GM10266 (cell line): Measurements from ENCODE around the gene SREBF2.

ENCODE experiments used
- DNase-seq: peaks from one replicate; pipeline ENCODE4 v3.0.0; 2012; ENCODE audit errors: extremely low spot score
- CTCF ChIP-seq: IDR thresholded peaks from 2 replicates; pipeline ENCODE4 v1.5.1; 2012; ENCODE audit warnings: mild to moderate bottlenecking, low read depth; ENCODE audit not compliant: control insufficient read depth, insufficient read depth; ENCODE audit errors: missing control alignments

Gene SREBF2

GRCh38 chr22:41934284-41935014 is 101.5 kb downstream of the SREBF2 start:
- no peak for DNase-seq
- no peak for TF ChIP-seq CTCF

GRCh38 chr22:41935015-41935351 is 102.1 kb downstream of the SREBF2 start:
- no peak for TF ChIP-seq CTCF
- no peak for DNase-seq

- no peak for TF ChIP-seq CTCF
- DNase-seq = no peak
Observed at GRCh38 chr22:41935509-41935908, 102.6 kb downstream of the SREBF2 start.

GRCh38 chr22:41936894-41937169 is 103.9 kb downstream of the SREBF2 start:
- TF ChIP-seq CTCF = no peak
- DNase-seq = no peak

- peak; percentile 79 for DNase-seq
- no peak for TF ChIP-seq CTCF
Observed at GRCh38 chr22:41939981-41940831, 107.3 kb downstream of the SREBF2 start.

GRCh38 chr22:41940832-41941765 is 108.2 kb downstream of the SREBF2 start:
- DNase-seq = peak; percentile 67
- TF ChIP-seq CTCF = peak; percentile 94
